HG03432 (cell line): ENCODE data around the gene RARG.
"Not testable (repeated sequence)": the region's sequence is repeated elsewhere in the genome, so short reads cannot be mapped to it uniquely, and the experiment has no call there.

ENCODE experiments used
- ATAC-seq: cut with Tn5 transposase; IDR thresholded peaks from one replicate; pipeline ENCODE4 v1.9.1; 2021; ENCODE audit warnings: mild to moderate bottlenecking, moderate library complexity; ENCODE audit not compliant: unreplicated experiment

RARG gene

DNA sequence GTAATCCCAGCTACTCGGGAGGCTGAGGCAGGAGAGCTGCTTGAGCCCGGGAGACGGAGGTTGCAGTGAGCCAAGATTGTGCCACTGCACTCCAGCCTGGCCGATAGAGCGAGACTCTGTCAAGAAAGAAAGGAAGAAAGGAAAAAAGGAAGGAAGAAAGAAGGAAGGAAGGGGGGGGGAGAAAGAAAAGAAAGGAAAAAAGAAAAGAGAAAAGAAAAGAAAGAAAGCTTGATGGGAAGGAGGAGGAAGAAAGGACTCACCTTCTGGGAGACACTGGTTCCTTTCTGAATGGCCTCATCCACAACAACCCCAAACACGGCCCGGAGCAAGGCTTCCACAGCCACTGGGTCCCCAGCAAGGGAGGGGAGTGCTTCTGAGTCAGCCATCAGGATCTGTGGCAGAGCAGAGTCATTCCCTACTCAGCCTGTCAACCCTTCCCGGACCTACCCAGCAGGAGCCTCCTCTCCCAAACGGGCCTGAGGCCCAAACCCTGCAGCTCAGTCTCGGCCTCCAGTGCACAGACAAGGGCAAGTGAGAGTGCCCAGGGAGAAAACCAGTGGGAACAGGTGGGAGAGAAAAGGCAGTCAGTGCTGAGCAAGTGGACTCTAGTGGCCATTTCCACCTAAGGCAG, 58.8 kb downstream of the RARG start:
- no peak for ATAC-seq

GRCh38 chr12:53172352-53172751, 59.7 kb downstream of the RARG start:
- ATAC-seq, result no peak

DNA sequence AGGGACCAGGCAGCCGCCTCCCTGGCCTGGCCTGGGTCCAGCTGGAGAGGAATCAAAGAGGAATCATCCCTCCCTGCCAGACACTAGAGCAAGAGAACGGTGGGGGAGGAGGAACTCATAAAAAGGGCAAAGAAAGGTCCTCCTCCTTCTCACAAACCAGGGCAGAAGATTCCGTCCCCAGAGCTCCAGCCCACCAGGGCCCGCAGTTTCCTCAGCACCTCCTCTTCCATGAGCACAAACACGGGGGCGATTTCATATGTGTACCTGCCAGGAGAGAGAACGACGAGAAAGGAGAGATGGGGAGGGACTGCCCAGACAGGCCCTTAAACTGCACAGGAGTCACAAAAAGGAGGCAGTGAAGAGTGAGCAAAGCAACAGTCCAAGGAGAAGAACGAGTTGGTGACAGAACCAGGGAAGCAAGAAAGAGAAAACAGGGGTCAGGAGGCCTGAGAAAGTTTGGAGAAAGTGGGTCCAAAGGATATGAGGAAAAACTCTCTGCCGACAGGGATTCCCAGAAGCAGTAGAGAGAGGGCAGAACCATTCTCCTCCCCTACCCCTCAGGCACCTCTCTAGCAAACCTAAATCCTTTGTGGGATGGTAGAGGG, 60.2 kb downstream of the RARG start:
- ATAC-seq, result no peak

GRCh38 chr12:53170876-53171724, 60.9 kb downstream of the RARG start:
- no peak for ATAC-seq

- no peak for ATAC-seq
Observed at GRCh38 chr12:53170215-53170614, 61.8 kb downstream of the RARG start.

DNA sequence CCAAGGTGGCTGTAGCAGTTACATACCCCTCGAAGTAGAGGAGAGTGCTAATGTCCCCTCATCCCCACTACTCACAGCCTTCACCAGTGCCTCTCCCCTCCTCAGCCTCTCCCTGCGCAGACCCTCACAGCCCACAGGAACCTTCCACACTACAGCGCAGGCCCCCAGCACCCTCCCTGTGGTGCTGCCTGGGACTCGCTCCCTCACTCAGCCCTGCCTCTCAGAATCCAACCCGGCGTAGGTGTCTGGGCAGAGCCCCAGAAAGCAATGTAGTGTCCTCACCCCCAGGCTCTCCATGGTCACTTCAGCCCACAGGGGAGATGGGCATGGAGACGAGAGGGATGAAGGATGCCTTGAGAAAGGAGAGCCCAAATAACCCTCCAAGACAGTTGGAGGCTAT, 62.4 kb downstream of the RARG start:
- ATAC-seq, result no peak

DNA sequence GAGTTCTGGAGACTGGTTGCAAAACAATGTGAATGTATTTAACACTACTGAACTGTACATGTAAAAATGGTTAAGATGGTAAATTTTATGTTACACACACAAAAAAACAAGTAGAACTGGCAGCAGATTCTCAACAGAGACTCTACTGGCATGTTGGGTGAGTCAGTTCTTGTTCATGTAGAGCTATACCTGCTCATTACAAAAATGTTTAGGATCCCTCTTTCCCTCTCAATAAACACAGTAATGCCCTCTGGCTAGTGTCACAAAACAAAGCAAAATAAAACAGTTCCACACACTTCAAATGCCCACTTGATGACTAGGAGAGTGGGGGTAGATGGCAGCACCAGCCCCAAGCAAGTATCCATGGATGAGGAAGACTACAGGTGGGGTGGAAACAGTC, 65.2 kb downstream of the RARG start:
- ATAC-seq, result no peak

- ATAC-seq, result not testable (repeated sequence)
Observed at GRCh38 chr12:53163008-53163407, 69.0 kb downstream of the RARG start.

- no peak for ATAC-seq
Observed at GRCh38 chr12:53161119-53161911, 70.7 kb downstream of the RARG start.

- no peak for ATAC-seq
Observed at GRCh38 chr12:53160673-53161072, 71.3 kb downstream of the RARG start.
